PC-9 (cell line): ENCODE data around the gene PLTP. TPM values are rescaled to one million over a fixed set of nuclear protein-coding genes. Genes with fewer than 3 reads are reported as not detected.

Experiments used
- BruUV-seq: library from RNA; stranded (reverse); fragments of 400-500 nt; replicated peaks from 2 replicates; lab custom pipeline; 2021; lab: Mats Ljungman, UMichigan
- CTCF ChIA-PET: fragments of 300-600 bp; sonication (Branson Sonifier 250); formaldehyde crosslinking; loops from one replicate; lab custom pipeline; 2022; ENCODE audit warnings: antibody characterized with exemption; lab: Charles Lee
- POLR2A ChIA-PET: fragments of 300-600 bp; sonication (Branson Sonifier 250); formaldehyde crosslinking; loops from one replicate; lab custom pipeline; 2022; ENCODE audit warnings: antibody characterized with exemption; ENCODE audit not compliant: unreplicated experiment; lab: Charles Lee
- DNase-seq, 2 experiments: peaks; one replicate each; pipeline versions ENCODE4 v3.0.0 to v3.0.0-alpha.2; 2015 to 2022; ENCODE audit warnings: mixed read lengths in 1 of 2
- H2AFZ ChIP-seq: fragments of 200-600 bp; sonication (generic); 2 replicates; pipeline ENCODE4 v1.8.1; 2017; ENCODE audit warnings: antibody characterized with exemption
- H3F3A ChIP-seq: fragments of 200-600 bp; sonication (generic); 2 replicates; pipeline ENCODE4 v1.8.1; 2017; ENCODE audit warnings: antibody characterized with exemption, mild to moderate bottlenecking, low read depth; ENCODE audit not compliant: insufficient read depth
- H3K27ac ChIP-seq: fragments of 200-600 bp; sonication (generic); 2 replicates; pipeline ENCODE4 v1.6.1; 2016; ENCODE audit warnings: mixed run types
- H3K27me3 ChIP-seq: fragments of 200-600 bp; sonication (generic); 2 replicates; pipeline ENCODE4 v1.6.1; 2016; ENCODE audit warnings: low read depth, mixed run types; ENCODE audit not compliant: insufficient read depth
- H3K36me3 ChIP-seq: fragments of 200-600 bp; sonication (generic); 2 replicates; pipeline ENCODE4 v1.6.1; 2016; ENCODE audit warnings: low read depth, mixed run types
- H3K4me1 ChIP-seq: fragments of 200-600 bp; sonication (generic); replicated peaks from 2 replicates; pipeline ENCODE4 v1.6.1; 2016; ENCODE audit warnings: mixed run types; ENCODE audit not compliant: insufficient read depth
- H3K4me2 ChIP-seq: fragments of 200-600 bp; sonication (generic); 2 replicates; pipeline ENCODE4 v1.6.1; 2017; ENCODE audit warnings: mixed run types
- H3K4me3 ChIP-seq: fragments of 200-600 bp; sonication (generic); 2 replicates; pipeline ENCODE4 v1.6.1; 2016; ENCODE audit warnings: mixed run types
- H3K79me2 ChIP-seq: fragments of 200-600 bp; sonication (generic); 2 replicates; pipeline ENCODE4 v1.6.1; 2017; ENCODE audit warnings: low read depth, mixed run types
- H3K9me2 ChIP-seq: fragments of 200-600 bp; sonication (generic); 2 replicates; pipeline ENCODE4 v1.8.1; 2017; ENCODE audit warnings: mild to moderate bottlenecking; ENCODE audit not compliant: insufficient read depth
- H3K9me3 ChIP-seq: fragments of 200-600 bp; sonication (generic); 2 replicates; pipeline ENCODE4 v1.8.1; 2016; ENCODE audit warnings: low read depth; ENCODE audit not compliant: insufficient read depth
- H4K20me1 ChIP-seq: fragments of 200-600 bp; sonication (generic); 2 replicates; pipeline ENCODE4 v1.8.1; 2017; ENCODE audit not compliant: insufficient read depth
- EZH2 ChIP-seq: fragments of 200-600 bp; sonication (generic); IDR thresholded peaks from 2 replicates; pipeline ENCODE4 v1.8.0; 2017; ENCODE audit warnings: antibody characterized with exemption, low read depth
- intact Hi-C: fragments of 100-400 bp; cut with micrococcal nuclease; formaldehyde crosslinking; loops from one replicate; pipeline ENCODE4 v1.10.0; 2022; ENCODE audit not compliant: unreplicated experiment
- total RNA-seq: library from RNA; stranded (reverse); gene quantifications from 2 replicates; pipeline ENCODE4 v1.2.3, GENCODE V29; 2021
- TF ChIP-seq, protein P1 (sequence below): fragments of 200-600 bp; sonication (generic); conservative IDR thresholded peaks from 2 replicates; pipeline ENCODE4 v1.6.1; 2017; ENCODE audit warnings: mixed run types, antibody characterized with exemption, mild to moderate bottlenecking, moderate library complexity

Gene PLTP
- total RNA-seq, 1 experiment from 2014 or later: 127 TPM

- TF ChIP-seq, protein P1, sequence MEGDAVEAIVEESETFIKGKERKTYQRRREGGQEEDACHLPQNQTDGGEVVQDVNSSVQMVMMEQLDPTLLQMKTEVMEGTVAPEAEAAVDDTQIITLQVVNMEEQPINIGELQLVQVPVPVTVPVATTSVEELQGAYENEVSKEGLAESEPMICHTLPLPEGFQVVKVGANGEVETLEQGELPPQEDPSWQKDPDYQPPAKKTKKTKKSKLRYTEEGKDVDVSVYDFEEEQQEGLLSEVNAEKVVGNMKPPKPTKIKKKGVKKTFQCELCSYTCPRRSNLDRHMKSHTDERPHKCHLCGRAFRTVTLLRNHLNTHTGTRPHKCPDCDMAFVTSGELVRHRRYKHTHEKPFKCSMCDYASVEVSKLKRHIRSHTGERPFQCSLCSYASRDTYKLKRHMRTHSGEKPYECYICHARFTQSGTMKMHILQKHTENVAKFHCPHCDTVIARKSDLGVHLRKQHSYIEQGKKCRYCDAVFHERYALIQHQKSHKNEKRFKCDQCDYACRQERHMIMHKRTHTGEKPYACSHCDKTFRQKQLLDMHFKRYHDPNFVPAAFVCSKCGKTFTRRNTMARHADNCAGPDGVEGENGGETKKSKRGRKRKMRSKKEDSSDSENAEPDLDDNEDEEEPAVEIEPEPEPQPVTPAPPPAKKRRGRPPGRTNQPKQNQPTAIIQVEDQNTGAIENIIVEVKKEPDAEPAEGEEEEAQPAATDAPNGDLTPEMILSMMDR: no peak
- no peak for TF ChIP-seq EZH2
- no TSS peak for BruUV-seq
- CTCF ChIA-PET: interaction anchor here (1.1 kb wide), 1 partner anchor 87 kb away, joined by 3 read pairs; no protein-coding TSS in a partner anchor
- DNase-seq: no peak
- H3K36me3 ChIP-seq: peaks cover 8% of the 10 kb centered on the region; the same call in 1 of the 2 replicates
- H3F3A ChIP-seq: peaks cover 33% of the 10 kb centered on the region
- no peak overlapping the region for H3K4me2 ChIP-seq
- peaks cover 33% of the 10 kb centered on the region for H3K79me2 ChIP-seq
- H3K9me2 ChIP-seq: no peaks in the 10 kb centered on the region
- intact Hi-C loops: no loop called here
- no peak overlapping the region for H3K4me3 ChIP-seq
- peaks cover 31% of the 10 kb centered on the region for H3K4me1 ChIP-seq
- no peak overlapping the region for H2AFZ ChIP-seq
- POLR2A ChIA-PET: no interaction called here
- H4K20me1 ChIP-seq: no peaks in the 10 kb centered on the region
- H3K9me3 ChIP-seq: no peaks in the 10 kb centered on the region
- H3K27ac ChIP-seq: no peak overlapping the region
- H3K27me3 ChIP-seq: no peaks in the 10 kb centered on the region
Measured at GRCh38 chr20:45883100-45883469, 28.9 kb downstream of the PLTP start.

- Histone ChIP-seq H3K9me3 (no peaks in the 10 kb centered on the region), H3K36me3 (peaks cover 8% of the 10 kb centered on the region; the same call in 1 of the 2 replicates), H3K4me2 (peak overlapping the region; percentile 86), H4K20me1 (no peaks in the 10 kb centered on the region), H3K27ac (no peak overlapping the region), H3K4me1 (peaks cover 31% of the 10 kb centered on the region), H3K4me3 (no peak overlapping the region), H3F3A (peaks cover 28% of the 10 kb centered on the region), H3K9me2 (no peaks in the 10 kb centered on the region), H3K27me3 (no peaks in the 10 kb centered on the region), H3K79me2 (peaks cover 33% of the 10 kb centered on the region), H2AFZ (no peak overlapping the region)
- DNase-seq: no peak
- intact Hi-C loops: no loop called here
- POLR2A ChIA-PET: interaction anchor here (0.6 to 0.7 kb wide), 2 partner anchors 17 to 43 kb away, joined by 3 to 4 read pairs; no protein-coding TSS in a partner anchor
- TF ChIP-seq EZH2: no peak
- CTCF ChIA-PET: interaction anchor here (0.6 kb wide), 1 partner anchor 89 kb away, joined by 3 read pairs; no protein-coding TSS in a partner anchor
- no TSS peak for BruUV-seq
Measured at GRCh38 chr20:45882469-45883099, 29.4 kb downstream of the PLTP start.

DNA sequence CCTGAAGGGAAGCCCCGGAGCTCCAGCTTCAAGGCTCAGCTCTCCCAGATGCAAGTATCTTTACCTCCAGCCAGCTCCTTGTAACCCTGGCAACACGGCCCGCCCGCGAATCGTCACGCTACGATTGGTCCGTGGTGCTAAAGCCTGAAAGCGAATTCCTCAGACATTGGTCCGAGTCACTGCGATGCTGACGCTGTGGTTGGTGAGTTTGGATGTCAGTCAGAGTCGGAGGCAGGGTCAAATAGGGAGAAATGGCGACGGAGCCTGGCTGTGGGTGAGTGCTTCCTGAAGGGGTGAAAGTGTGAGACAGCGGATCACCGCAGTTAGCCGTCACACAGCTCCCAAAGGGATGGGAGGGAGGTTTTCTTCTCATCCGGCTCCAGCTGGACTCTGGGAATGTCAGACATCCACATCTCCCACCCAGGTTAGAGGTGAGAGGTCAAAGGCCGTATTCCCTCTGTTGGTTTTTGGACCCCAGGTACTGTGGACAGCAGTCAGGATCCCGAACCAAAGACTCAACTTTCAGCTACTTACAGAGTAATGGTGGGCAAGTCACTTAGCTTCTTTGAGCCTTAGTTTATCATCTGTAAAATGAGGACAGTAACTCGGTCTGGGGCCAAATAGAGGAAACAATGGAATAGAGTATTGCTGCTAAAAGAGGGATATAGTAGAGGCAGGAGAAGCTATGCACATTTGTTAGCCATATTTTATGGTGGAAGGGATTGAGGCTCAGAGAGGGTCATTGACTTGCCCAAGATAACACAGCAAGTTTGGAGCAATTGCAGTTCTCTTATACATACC lies 30.8 kb downstream of the PLTP start, which contains the start of gene ZSWIM1:
ZSWIM1 (plus strand) TSS at position 240 of the 801 bp plus-strand sequence. CDS start 1,366 bp downstream, outside the sequence.
- POLR2A ChIA-PET: interaction anchor here (0.5 to 0.7 kb wide), 10 partner anchors 25 to 1279 kb away, joined by 3 to 5 read pairs (median 3); no protein-coding TSS in a partner anchor
- Histone ChIP-seq H3K9me2 (no peaks in the 10 kb centered on the region), H3F3A (peaks cover 26% of the 10 kb centered on the region), H3K27me3 (no peaks in the 10 kb centered on the region), H3K4me1 (peaks cover 31% of the 10 kb centered on the region), H3K4me3 (peak within 1 kb of the TSS; percentile 67), H3K4me2 (peak within 1 kb of the TSS; percentile 86), H4K20me1 (no peaks in the 10 kb centered on the region), H3K36me3 (peaks cover 8% of the 10 kb centered on the region; the same call in 1 of the 2 replicates), H2AFZ (peak within 1 kb of the TSS; percentile 79), H3K27ac (peak within 1 kb of the TSS; percentile 14; the same call in 1 of the 2 replicates), H3K79me2 (peaks cover 33% of the 10 kb centered on the region), H3K9me3 (no peaks in the 10 kb centered on the region)
- DNase-seq: peak; percentile 98 to 99
- intact Hi-C loops: loop anchor here (2.0 kb wide), 1 partner anchor 24 kb away; the partner anchor contains the start of genes ACOT8 and ZSWIM3
- CTCF ChIA-PET: interaction anchor here (0.5 to 0.6 kb wide), 2 partner anchors 82 to 1673 kb away, joined by 3 to 8 read pairs; no protein-coding TSS in a partner anchor
- TSS peak; percentile 54 for BruUV-seq
- TF ChIP-seq, protein P1: no peak
- TF ChIP-seq EZH2: no peak
